Stimulated activated CD8-positive, alpha-beta memory T cell treated with anti-CD3 and anti-CD28 coated beads, Interleukin-4, amount 100 ng/mL, for 24 hours (primary cell): ENCODE results near the gene DDAH2.
A peak's percentile ranks its signal among the peaks of the same experiment; 100 is the strongest.
"Not testable (repeated sequence)": the region's sequence is repeated elsewhere in the genome, so short reads cannot be mapped to it uniquely, and the experiment has no call there.

ENCODE experiments used
- DNase-seq: peaks from one replicate; pipeline ENCODE4 v3.0.0-alpha.2; 2020; ENCODE audit warnings: low read depth

DDAH2 gene

DNA sequence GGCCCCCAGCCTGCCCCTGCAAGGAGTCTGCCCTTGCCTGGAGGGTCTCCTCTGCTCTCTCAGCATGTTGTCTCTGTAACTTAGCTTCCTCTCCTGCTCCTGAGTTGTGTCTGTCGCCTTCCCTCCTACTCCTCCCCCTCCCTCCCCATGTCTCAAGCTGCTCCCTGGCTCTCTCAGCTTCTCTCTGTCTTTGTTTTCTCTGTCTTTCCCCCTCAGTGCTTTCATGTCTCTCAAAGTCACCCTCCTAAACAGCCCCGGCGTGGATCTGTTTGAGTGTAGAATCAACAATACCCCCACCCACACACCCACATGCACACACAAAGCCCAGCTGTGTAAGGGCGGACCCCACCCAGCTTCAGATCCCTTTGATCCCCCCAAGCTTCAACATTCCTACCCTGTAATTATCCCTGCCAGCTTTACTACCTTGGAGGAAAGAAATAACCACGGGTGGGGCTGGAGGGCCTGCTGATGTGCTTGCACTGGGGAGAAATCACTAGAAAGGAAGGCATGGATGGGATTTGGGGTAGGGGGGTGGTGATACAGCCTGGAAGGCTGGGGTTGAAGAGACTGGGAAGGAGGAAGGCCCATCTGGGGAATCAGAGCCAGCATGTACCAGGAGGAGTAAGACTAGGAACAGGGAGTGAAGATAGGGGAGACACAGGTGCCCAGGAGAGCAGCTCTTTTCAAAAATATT, 15.0 kb downstream of the DDAH2 start:
- DNase-seq: no peak

DNA sequence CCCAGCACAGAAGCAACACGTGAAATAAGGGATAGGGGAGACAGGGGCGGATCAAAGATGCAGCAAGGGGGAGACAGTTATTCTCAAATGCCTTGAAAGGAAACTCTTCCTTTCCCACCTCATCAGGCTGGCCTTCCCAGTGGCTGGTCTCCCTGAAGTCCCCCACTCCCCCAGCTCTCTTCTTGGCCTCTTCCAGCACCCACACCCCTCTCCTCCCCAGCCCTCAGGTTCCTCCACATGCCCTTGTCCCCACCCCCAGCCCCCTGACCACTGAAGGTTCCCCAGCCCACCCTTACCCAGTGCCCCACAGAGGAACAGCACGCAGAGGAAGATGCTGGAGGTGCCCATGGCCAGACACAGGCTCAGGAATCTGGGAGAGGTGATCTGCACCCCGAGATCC, 15.6 kb downstream of the DDAH2 start:
- DNase-seq: no peak

DNA sequence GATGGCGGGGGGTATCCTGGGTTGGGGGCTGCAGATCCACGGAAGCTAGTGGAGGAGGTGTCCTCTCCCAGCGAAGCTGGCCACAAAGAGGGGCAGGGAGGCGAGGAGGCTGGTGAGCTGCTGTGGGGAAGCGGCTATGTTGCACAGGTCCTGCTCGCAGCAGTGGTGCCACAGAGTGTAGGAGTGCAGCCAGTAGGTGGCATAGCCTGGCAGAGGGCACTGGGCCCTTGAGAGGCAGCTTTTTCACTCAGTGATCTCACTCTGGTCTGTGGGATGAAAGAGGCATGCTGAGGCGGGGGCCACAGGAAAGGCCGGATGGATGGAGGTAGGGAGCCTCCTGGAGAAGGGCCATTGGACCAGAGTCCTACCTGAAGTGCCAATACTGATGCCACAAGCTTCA, 16.8 kb downstream of the DDAH2 start:
- DNase-seq: no peak

DNA sequence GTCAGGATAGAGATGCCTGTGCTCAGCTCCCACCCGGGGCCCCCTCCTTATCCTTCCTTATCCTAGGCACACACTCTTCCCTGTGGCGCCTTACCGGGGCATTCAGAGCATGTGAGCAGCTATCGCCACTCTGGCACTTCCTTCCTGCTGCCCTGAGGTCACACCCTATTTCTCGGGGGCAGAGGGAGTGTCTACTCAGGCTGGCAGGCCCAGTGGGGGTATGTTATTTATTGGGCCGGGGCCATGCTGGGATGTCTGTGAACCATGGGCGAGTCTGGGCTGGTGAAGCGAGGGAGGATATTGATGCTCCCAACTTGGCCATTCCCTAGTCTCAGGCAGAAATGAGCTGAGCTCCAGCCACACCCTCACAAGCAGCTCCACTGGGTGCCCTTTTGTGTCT, 17.9 kb downstream of the DDAH2 start:
- no peak for DNase-seq

DNA sequence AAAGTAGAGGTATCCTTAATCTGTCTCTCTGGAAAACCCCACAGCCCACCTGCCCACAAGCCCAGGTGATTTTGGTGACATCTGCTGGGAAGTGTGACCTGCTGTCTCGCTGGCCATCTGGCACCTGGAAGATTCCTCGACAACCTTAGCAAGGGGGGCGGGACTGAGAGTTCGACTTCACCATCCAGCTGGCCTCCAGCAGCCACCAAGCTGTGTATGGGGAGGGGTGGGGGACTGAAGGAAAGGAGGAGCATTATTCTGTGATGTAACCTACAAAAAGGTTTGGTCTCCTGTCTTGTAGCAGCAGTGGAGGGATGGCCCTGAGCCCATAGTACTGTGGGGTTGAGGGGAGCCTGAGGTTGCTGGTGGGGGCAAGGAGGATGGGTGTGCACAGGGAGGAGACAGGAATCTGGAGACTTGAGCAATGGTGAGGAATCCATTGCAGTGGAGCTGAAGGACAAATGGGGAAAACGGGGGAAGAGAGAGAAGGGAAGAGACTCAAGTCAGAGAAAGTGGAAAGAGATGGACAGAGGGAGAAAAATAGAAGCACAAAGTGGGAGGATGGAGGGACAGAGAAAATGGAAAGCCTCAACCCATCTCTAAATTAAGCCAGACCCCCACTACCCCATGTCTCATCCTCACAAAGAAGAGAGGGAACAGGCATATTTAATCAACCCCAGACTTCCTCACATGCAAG, 18.4 kb downstream of the DDAH2 start:
- no peak for DNase-seq

DNA sequence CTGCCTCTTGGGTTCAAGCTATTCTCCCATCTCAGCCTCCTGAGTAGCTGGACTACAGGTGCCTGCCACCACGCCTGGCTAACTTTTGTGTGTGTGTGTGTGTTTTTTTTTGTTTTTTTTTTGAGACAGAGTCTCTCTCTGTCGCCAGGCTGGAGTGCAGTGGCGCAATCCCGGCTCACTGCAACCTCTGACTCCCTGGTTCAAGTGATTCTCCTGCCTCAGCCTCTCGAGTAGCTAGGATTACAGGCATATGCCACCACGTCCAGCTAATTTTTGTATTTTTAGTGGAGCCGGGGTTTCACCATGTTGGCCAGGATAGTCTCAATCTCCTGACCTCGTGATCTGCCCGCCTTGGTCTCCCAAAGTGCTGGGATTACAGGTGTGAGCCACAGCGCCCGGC, 19.9 kb downstream of the DDAH2 start:
- DNase-seq: not testable (repeated sequence)

DNA sequence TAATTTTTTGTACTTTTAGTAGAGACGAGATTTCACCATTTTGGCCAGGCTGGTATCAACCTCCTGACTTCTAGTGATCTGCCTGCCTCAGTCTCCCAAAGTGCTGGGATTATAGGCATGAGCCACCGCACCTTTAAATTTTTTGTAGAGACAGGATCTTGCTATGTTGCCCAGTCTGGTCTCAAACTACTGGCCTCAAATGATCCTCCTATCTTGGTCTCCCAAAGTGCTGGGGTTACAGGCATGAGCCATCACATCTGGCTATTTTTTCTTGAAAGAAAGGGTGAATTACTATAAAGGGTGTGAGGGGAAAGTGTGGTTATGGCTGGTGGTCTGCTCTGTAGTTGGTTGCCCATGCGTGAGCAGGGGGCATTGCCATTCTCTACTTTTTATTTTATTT, 20.9 kb downstream of the DDAH2 start:
- no peak for DNase-seq

DNA sequence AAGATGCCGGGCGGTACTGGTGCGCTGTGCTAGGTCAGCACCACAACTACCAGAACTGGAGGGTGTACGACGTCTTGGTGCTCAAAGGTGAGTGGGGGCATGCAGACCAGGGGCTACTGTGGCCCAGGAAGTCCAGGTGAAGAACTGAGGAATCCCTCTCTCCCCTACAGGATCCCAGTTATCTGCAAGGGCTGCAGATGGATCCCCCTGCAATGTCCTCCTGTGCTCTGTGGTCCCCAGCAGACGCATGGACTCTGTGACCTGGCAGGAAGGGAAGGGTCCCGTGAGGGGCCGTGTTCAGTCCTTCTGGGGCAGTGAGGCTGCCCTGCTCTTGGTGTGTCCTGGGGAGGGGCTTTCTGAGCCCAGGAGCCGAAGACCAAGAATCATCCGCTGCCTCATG, 21.4 kb downstream of the DDAH2 start:
- DNase-seq: no peak

DNA sequence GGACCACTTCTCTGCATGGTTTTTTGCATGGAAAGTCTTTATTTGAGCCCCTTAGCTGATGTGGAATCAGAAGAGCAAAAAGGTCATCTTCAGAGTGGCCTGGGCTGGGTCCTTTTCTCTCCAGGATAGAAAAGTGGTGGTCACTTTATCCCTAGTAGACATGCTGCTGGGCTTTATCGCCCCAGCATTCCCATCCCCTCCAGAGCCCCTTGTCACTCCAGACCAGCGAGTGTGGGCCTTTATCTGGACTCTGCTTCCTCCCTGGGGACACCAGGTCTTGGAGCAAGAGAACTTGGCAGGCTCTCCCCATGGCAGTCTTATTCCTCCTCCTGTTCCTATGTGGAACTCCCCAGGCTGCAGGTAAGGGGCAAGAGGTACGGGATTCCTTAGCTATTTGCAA, 22.5 kb downstream of the DDAH2 start, which contains the start of gene LY6G6F:
TSS of gene LY6G6F (plus strand) at position 268 of the 400 bp plus-strand sequence. CDS start at position 309, 41 bp downstream.
- DNase-seq: no peak

DNA sequence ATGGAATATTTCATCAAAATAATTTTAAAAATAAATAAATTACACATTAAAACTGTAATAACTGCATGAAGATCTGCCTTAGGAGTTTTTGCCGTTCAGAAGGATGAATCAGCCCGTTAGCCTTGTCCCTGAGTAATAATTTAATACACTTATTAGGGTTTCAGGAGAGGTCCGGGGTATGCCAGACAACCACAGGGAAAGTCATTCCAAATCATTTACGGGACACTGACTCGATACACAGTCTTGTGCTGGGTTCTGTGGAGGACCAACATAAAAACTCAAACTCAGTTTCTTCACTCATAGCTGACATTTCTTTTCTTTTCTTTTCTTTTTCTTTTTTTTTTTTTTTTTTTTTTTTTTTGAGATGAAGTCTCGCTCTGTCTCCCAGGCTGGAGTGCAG, 23.2 kb downstream of the DDAH2 start:
- no peak for DNase-seq

DNA sequence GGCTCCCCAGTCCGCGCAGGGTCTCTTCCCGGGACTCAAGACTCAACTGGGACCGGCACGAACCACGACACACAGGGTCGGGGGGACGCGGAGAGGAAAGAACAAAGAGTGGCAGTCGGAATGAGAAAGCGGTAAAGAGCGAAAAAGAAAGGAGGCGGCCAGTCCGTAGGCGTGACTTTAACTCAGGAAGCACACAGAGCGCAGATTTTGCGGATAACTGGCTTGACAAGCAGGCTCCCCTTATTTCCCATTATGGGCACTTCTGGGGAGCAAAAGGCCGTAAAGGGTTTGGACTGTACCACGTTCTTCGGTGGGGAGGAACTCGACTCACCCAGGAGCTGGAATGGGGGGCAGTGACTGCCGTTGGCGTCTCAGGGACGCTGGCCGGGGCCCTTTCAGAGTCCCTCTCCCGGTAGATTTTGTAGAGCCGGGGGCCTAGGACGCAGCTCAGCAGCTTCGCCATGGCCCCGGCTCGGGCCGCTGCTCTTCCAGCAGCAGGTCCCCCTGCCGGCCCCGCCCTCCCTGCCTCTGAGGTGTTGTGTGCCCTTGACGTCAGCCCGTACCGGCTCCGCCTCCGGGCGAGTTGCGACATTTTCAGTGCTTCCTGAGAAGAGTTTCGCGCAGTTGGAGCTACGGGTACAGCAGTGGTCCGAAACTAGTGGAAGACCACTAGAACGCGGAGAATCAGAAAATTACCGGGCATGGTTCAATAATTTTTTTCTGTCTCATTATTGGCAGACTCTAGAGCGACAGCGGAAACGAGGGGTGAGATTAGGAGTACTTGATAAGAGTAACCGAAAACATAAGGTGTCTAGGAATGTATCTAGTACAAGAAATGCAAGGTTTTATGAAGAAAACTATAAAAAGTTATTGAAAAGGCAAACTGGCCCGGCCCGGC, 26.0 kb downstream of the DDAH2 start, which contains the start of gene ABHD16A:
TSS of gene ABHD16A (minus strand) at position 506 of the 898 bp plus-strand sequence. CDS start at position 463, 43 bp downstream.
- DNase-seq: peak; percentile 94

DNA sequence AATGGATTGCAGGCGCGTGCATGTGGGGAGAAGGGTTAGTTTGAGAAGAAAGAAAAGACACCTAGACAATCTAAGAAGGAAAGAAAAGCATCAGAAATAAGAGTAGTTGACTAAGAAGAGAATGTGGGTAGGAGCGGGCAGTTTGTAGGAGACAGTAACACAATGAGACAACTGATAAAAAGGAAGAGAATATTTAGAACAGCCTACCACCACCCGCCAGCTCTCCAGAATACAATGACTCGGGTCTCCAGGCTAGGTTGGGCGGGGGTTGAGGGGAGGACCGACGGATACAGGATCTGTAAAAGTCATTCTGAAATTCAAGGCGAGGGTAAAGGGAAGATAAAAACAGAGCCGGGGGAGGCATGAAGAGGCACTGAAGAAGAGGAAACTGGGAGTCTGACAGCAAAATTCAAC, 26.7 kb downstream of the DDAH2 start:
- DNase-seq: no peak

DNA sequence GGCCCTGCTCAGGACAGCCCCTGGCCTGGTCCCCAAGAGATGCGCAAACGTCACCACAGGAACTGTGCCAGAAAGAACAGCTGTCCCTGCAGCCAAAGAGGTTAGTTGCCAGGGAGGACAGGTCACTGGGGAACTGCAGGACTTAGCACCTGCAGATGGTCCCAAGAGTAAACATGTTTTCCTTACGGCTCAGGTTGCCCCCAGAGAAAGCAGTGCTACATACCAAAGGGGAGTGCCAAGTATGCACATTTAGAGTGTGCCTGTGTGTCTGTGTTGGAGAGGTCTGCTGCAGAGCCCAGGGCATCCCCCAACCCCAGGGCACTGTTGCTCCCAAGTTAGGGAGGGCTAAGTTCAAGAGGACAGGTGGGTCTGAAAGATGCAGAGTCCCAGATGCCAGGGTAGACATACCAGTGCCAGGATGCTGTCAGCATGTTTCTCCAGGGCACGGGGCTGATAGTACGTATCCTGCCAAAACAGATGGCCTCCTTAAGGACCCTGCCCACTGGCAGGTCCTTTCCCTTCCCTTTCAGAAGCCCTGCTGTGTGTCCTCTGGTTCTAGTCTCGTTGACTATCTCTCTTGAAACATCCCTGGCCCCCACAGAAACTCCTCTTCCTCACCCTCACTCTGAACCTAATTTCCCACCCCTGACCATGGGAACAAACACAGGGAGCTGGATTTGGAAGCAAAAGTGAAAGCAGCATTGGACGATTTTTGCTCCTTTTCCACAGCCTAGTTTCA, 27.3 kb downstream of the DDAH2 start:
- DNase-seq: no peak

DNA sequence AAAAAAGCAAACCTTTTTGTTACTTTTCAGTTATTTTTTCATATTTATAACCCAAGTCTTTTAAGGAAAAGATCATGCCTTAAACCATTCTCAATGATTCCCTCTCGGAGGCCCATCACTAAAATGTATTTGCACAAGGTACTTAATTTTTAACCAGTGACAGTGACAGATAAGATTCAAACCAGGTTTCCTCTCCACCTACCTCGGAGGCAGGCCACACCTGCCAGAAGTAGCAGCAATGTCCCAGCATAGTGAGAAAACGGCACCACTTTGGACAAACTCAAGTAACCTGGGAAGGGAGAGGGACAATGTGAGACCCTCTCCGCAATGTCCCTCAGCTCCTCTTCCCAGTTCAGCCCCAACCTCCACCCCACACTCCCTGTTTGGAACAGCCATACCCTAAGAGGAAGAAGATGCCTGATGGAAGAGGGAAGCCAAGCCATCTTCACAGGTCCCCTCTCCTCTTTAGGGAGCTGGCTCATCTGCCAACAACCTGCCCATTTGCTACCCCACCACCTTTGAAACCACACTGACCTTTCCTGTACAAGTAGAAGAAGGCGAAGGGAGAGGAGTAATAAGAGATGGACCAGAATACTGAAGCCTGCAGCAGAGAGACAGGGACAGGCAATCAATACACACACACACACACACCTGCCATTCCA, 28.2 kb downstream of the DDAH2 start:
- DNase-seq: no peak

DNA sequence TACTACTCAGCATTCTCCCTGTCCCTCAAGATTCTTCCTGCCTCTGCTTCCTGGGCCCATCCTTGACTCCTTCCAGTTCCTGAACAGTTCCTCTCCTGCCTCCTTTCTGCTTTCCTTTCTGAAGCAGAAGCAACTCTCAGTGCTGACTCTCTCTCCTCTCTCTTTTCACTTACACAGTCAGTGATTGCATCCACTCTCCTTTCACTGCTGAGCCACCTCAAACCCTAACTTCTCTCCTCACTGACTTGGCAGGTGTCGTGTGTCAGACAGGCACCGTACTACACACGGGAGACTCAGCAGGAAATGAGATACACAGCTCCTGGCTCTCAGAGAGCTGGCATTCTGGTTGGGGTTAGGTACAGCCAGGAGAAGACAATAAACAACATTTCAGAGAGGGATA, 31.5 kb downstream of the DDAH2 start:
- no peak for DNase-seq

DNA sequence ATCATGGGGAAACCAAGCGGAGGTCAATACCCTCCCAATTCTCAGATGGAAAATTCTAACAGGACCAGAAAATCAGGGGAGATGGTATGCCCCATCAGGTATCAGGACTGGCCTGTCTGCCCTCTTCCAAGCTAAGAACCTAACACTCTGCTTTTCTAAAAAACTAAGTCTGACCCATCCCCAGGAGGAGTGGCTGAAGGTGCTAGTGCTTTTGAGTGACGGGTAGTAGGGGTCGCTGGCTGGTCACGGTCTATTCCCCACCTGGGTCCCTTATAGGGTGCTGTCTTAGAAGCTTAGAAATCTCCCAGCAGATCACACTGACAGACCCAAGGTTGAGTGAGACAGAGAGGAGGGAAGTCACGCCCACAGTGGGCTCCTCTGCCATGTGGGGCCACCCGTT, 35.6 kb downstream of the DDAH2 start:
- DNase-seq: no peak

DNA sequence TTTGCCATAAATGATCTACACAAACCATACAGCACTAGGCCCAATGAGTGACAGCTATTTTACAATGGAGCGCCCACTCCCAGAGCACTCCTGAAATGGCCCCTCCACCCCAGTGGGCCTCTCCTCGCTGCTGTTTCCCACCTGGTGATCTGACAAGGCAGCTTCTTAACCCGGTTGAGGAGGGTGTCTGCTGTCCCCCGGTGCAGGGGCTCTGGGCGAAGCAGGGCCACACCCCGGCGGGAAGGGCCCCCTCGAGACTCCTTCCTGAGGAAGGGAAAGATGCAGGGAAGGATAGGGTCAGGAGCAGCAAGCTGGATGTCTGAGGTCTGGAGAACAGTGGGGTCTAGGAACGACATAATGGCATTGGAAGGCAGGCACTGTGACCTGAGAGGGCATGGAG, 36.2 kb downstream of the DDAH2 start:
- DNase-seq: no peak

DNA sequence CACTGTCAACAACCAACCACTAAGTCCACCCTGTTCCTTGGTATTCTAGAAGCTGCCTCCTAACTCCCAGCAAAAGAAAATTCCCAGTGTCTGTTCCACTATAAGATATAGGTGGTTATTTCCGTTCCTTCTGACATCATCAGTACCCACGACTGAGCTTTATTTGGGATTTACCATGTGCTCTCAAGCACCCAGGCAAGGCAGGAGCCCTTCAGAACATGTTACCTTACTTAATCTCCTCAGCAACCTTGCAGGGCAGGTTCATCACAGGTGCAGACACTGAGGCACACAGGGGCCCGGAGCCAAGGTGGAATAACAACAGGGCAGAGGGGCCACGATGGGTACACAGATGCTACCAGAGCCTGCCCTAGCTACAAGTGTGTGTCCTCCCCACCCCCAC, 36.7 kb downstream of the DDAH2 start:
- DNase-seq: no peak

DNA sequence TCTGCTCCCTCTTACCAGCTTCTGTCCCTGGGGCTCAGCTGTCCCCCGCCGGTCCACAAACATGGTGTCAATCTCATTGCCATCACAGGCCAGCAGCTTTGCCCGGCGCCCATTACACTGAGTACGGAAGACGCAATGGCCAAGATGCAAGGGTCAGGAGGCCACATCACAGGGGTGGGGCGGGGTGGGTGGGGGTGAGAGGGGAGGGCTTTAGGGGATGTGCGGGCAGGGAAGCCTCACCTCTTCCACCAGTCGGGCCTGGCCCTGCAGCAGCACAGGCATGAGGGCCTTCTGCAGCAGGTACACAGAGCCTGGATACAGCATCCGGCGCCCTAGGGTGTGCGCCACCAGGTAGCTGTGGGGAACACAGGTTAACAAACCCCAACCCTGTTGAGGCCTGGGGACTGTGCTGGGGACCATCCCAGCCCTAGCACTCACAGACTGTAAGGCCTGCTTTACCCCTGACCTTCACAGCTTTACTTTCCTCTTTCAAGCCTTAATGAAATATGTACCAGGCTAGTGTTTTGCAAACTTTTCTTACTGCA, 37.5 kb downstream of the DDAH2 start:
- DNase-seq: no peak

DNA sequence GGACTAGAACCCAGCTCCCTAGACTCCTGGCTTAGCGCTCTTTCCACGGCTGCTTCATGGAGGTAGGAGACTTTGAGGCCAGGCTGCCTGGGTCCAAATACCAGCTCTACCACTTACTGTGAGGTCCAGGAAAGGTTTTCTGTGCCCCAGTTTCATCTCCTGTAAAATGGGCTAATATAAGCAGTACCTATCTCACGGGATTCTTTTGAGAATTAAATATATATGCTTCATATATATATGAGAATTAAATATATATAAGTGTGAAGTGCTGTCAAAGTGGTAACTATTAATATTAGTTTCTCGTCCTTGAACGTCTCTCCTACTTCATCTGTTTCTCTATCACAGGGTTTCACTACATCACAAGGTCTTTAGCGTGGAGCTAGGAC, 38.0 kb downstream of the DDAH2 start:
- no peak for DNase-seq
